Breast epithelium (tissue), 4 donors: ENCODE data around the gene GFRA4. TPM values are rescaled to one million over a fixed set of nuclear protein-coding genes. Genes with fewer than 3 reads are reported as not detected.

Source experiments
- DNase-seq, 2 donors: peaks; one replicate each; pipeline ENCODE4 v3.0.0-alpha.2; 2019; ENCODE audit warnings: low spot score in 2 of 2
- H3K27ac ChIP-seq, 2 donors: fragments of 200-600 bp; sonication (generic) in 1 of 2; one replicate each; pipeline ENCODE4 v1.5.1; 2016 to 2019; ENCODE audit warnings: mild to moderate bottlenecking in 1 of 2
- H3K27me3 ChIP-seq, 2 donors: fragments of 200-600 bp; sonication (generic) in 1 of 2; one replicate each; pipeline versions ENCODE4 v1.5.1 to v1.6.0; 2017 to 2019; ENCODE audit warnings: control low read depth in 1 of 2, mild to moderate bottlenecking in 1 of 2
- H3K36me3 ChIP-seq: fragments of 200-600 bp; one replicate; pipeline ENCODE4 v1.5.1; 2019
- H3K4me1 ChIP-seq, 2 donors: fragments of 200-600 bp; sonication (generic); one replicate each; pipeline ENCODE4 v1.5.1; 2016 to 2019; ENCODE audit warnings: control low read depth in 1 of 2
- H3K4me3 ChIP-seq, 3 donors: fragments of 200-600 bp; sonication (generic); 1 replicate in 2 of 3; 2 replicates in 1 of 3; pipeline ENCODE4 v1.5.1; 2016 to 2019; ENCODE audit warnings: mild to moderate bottlenecking in 3 of 3, moderate library complexity in 2 of 3
- H3K9me3 ChIP-seq, 2 donors: fragments of 200-600 bp; sonication (generic) in 1 of 2; one replicate each; pipeline ENCODE4 v1.5.1; 2016 to 2019; ENCODE audit warnings: control low read depth in 1 of 2
- POLR2A ChIP-seq: fragments of 450-650 bp; IDR thresholded peaks from one replicate; pipeline ENCODE4 v1.6.1; 2016; ENCODE audit warnings: antibody characterized with exemption, mild to moderate bottlenecking, moderate library complexity
- POLR2AphosphoS5 ChIP-seq, 3 donors: sonication (generic); formaldehyde crosslinking; IDR thresholded peaks; one replicate each; pipeline ENCODE4 v1.6.1; 2017; ENCODE audit warnings: antibody characterized with exemption in 3 of 3
- intact Hi-C: fragments of 100-400 bp; cut with DNase I; formaldehyde crosslinking; loops from one replicate; pipeline ENCODE4 v1.15.1; 2023; ENCODE audit warnings: low total_unique reads
- total RNA-seq, 3 donors: library from RNA; depleted of rRNA; stranded (reverse); fragments of >200 nt; gene quantifications; one replicate each; pipeline ENCODE4 v1.1.0, GENCODE V29; 2016
- TF ChIP-seq, protein P1 (sequence below), 3 donors: fragments of 450-650 bp; IDR thresholded peaks; one replicate each; pipeline ENCODE4 v1.5.1; 2016 to 2017; ENCODE audit warnings: antibody characterized with exemption in 3 of 3, mild to moderate bottlenecking in 3 of 3, moderate library complexity in 3 of 3

GFRA4 gene
- total RNA-seq, 3 donors from 2014 or later: not detected

GRCh38 chr20:3697588-3698305 lies 34.5 kb upstream of the GFRA4 start:
- intact Hi-C loops: no loop called here
- Histone ChIP-seq H3K27me3 (no peaks in the 10 kb centered on the region), H3K27ac (no peak overlapping the region), H3K4me1 (no peaks in the 10 kb centered on the region), H3K36me3 (no peaks in the 10 kb centered on the region), H3K4me3 (no peak overlapping the region), H3K9me3 (peaks cover 0 to 6% of the 10 kb centered on the region in 2 donors)
- DNase-seq: no peak
- TF ChIP-seq, protein P1, sequence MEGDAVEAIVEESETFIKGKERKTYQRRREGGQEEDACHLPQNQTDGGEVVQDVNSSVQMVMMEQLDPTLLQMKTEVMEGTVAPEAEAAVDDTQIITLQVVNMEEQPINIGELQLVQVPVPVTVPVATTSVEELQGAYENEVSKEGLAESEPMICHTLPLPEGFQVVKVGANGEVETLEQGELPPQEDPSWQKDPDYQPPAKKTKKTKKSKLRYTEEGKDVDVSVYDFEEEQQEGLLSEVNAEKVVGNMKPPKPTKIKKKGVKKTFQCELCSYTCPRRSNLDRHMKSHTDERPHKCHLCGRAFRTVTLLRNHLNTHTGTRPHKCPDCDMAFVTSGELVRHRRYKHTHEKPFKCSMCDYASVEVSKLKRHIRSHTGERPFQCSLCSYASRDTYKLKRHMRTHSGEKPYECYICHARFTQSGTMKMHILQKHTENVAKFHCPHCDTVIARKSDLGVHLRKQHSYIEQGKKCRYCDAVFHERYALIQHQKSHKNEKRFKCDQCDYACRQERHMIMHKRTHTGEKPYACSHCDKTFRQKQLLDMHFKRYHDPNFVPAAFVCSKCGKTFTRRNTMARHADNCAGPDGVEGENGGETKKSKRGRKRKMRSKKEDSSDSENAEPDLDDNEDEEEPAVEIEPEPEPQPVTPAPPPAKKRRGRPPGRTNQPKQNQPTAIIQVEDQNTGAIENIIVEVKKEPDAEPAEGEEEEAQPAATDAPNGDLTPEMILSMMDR (IDR thresholded peaks at IDR 0.05): no peak
- TF ChIP-seq POLR2A: no peak
- no peak for TF ChIP-seq POLR2AphosphoS5 (IDR thresholded peaks at IDR 0.05)

- TF ChIP-seq, protein P1 (IDR thresholded peaks at IDR 0.05): no peak
- TF ChIP-seq POLR2A (no peak), POLR2AphosphoS5 (IDR thresholded peaks at IDR 0.05) (no peak)
- H3K27ac ChIP-seq: no peak overlapping the region
- H3K4me3 ChIP-seq: no peak overlapping the region
- H3K27me3 ChIP-seq: no peaks in the 10 kb centered on the region
- no peak for DNase-seq
- H3K9me3 ChIP-seq: peaks cover 0 to 6% of the 10 kb centered on the region in 2 donors
- H3K36me3 ChIP-seq: no peaks in the 10 kb centered on the region
- intact Hi-C loops: no loop called here
- no peaks in the 10 kb centered on the region for H3K4me1 ChIP-seq
Measured at GRCh38 chr20:3696745-3697587, 33.8 kb upstream of the GFRA4 start.

- no peaks in the 10 kb centered on the region for H3K4me1 ChIP-seq
- no peak overlapping the region for H3K27ac ChIP-seq
- no peaks in the 10 kb centered on the region for H3K36me3 ChIP-seq
- no peak overlapping the region for H3K4me3 ChIP-seq
- intact Hi-C loops: no loop called here
- H3K27me3 ChIP-seq: no peaks in the 10 kb centered on the region
- TF ChIP-seq POLR2AphosphoS5 (IDR thresholded peaks at IDR 0.05) (no peak), POLR2A (no peak)
- TF ChIP-seq, protein P1 (IDR thresholded peaks at IDR 0.05): no peak
- peaks cover 0 to 6% of the 10 kb centered on the region in 2 donors for H3K9me3 ChIP-seq
- DNase-seq: no peak
Measured at GRCh38 chr20:3696200-3696599, 33.0 kb upstream of the GFRA4 start.

- TF ChIP-seq POLR2AphosphoS5 (IDR thresholded peaks at IDR 0.05) (no peak), POLR2A (no peak)
- TF ChIP-seq, protein P1 (IDR thresholded peaks at IDR 0.05): no peak
- intact Hi-C loops: no loop called here
- H3K27ac ChIP-seq: no peak overlapping the region
- H3K4me3 ChIP-seq: no peak overlapping the region
- H3K4me1 ChIP-seq: no peaks in the 10 kb centered on the region
- peaks cover 0 to 6% of the 10 kb centered on the region in 2 donors for H3K9me3 ChIP-seq
- no peaks in the 10 kb centered on the region for H3K27me3 ChIP-seq
- no peak for DNase-seq
- no peaks in the 10 kb centered on the region for H3K36me3 ChIP-seq
Measured at GRCh38 chr20:3694864-3695263, 31.7 kb upstream of the GFRA4 start.

DNA sequence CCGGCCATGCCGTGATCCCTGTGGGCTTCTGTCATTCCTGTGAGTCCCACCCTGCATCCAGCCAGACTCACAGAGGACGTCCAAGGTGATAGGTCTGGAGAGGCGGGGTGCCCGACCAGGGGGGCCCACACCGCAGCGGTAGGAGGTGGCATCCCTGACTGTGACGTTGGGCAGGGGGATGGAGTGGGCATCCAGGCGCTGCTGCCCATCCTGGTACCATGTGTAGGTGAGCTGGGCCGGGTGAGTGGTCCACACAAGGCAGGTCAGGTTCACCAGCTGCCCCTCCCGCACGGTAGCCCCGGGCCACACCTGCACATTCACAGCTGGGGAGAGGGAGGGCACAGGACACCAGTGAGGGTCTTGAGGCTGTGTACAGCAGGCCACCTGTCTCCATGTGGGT lies 30.2 kb upstream of the GFRA4 start:
- H3K9me3 ChIP-seq: peaks cover 0 to 6% of the 10 kb centered on the region in 2 donors
- no peaks in the 10 kb centered on the region for H3K27me3 ChIP-seq
- TF ChIP-seq POLR2AphosphoS5 (IDR thresholded peaks at IDR 0.05): no peak
- TF ChIP-seq POLR2A: no peak
- TF ChIP-seq, protein P1 (IDR thresholded peaks at IDR 0.05): no peak
- no peaks in the 10 kb centered on the region for H3K4me1 ChIP-seq
- no peak for DNase-seq
- no peak overlapping the region for H3K27ac ChIP-seq
- intact Hi-C loops: no loop called here
- no peak overlapping the region for H3K4me3 ChIP-seq
- no peaks in the 10 kb centered on the region for H3K36me3 ChIP-seq
